Endodermal cell (in vitro differentiated cells): ENCODE data around the gene PARD3B. TPM values are rescaled to one million over a fixed set of nuclear protein-coding genes. Genes with fewer than 3 reads are reported as not detected.

Source experiments
- DNase-seq: peaks from one replicate; pipeline ENCODE4 v3.0.0-alpha.2; 2017
- H3K27ac ChIP-seq: 2 replicates; pipeline ENCODE4 v1.5.1; 2013; ENCODE audit warnings: mild to moderate bottlenecking, low read depth, low read length, moderate library complexity
- H3K27me3 ChIP-seq: 2 replicates; pipeline ENCODE4 v1.6.1; 2013; ENCODE audit warnings: mild to moderate bottlenecking, low read length, moderate library complexity; ENCODE audit not compliant: insufficient read depth, control insufficient read depth, poor library complexity, severe bottlenecking
- H3K36me3 ChIP-seq: 2 replicates; pipeline ENCODE4 v1.7.0; 2013; ENCODE audit warnings: mild to moderate bottlenecking, low read length, moderate library complexity; ENCODE audit not compliant: control insufficient read depth, insufficient read depth
- H3K4me1 ChIP-seq: one replicate; pipeline ENCODE4 v1.7.0; 2013; ENCODE audit warnings: low read length; ENCODE audit not compliant: control insufficient read depth, insufficient read depth
- H3K4me3 ChIP-seq: 2 replicates; pipeline ENCODE4 v1.5.1; 2013; ENCODE audit warnings: mild to moderate bottlenecking, low read length, moderate library complexity
- H3K9ac ChIP-seq: 2 replicates; pipeline ENCODE4 v1.6.1; 2013; ENCODE audit warnings: mild to moderate bottlenecking, low read length, moderate library complexity; ENCODE audit not compliant: poor library complexity, severe bottlenecking; ENCODE audit errors: extremely low read depth
- H3K9me3 ChIP-seq: 2 replicates; pipeline ENCODE4 v1.6.1; 2013; ENCODE audit warnings: mild to moderate bottlenecking, low read length, moderate library complexity; ENCODE audit not compliant: control insufficient read depth
- H3K27ac Mint-ChIP-seq: 2 replicates; pipeline ENCODE4 v1.8.0; 2020; ENCODE audit warnings: mixed read lengths
- H3K27me3 Mint-ChIP-seq: 2 replicates; pipeline ENCODE4 v1.8.0; 2021; ENCODE audit warnings: mild to moderate bottlenecking, mixed read lengths; ENCODE audit not compliant: insufficient read depth
- H3K36me3 Mint-ChIP-seq: 2 replicates; pipeline ENCODE4 v1.8.0; 2020; ENCODE audit warnings: low read depth, mixed read lengths
- H3K4me1 Mint-ChIP-seq: 2 replicates; pipeline ENCODE4 v1.8.0; 2020; ENCODE audit warnings: mixed read lengths
- H3K4me3 Mint-ChIP-seq: 2 replicates; pipeline ENCODE4 v1.8.0; 2020; ENCODE audit warnings: mild to moderate bottlenecking, moderate library complexity, mixed read lengths
- H3K9me3 Mint-ChIP-seq: 2 replicates; pipeline ENCODE4 v1.8.0; 2020; ENCODE audit warnings: mild to moderate bottlenecking, mixed read lengths
- CTCF ChIP-seq: fragments of 200-600 bp; sonication (generic); conservative IDR thresholded peaks from 2 replicates; pipeline ENCODE4 v1.5.0; 2021; ENCODE audit warnings: antibody characterized with exemption, mild to moderate bottlenecking
- WGBS, 2 experiments: methylation state at CpG; one replicate each; pipeline versions ENCODE4 v1.1.5 to v1.1.7; 2013; ENCODE audit warnings: missing lambda C conversion rate in 2 of 2, mixed read lengths in 1 of 2; ENCODE audit not compliant: insufficient coverage in 1 of 2, insufficient read length in 1 of 2; 5-methylcytosine and 5-hydroxymethylcytosine counted together
- total RNA-seq, 2 donors: library from RNA; stranded (reverse); fragmentation: NEBNext Ultra II Directional in 1 of 2; extraction: Animal tissue kit (Norgen Biotek cat#: 25700) in 1 of 2; gene quantifications; 2 replicates in 1 of 2; 3 replicates in 1 of 2; pipeline ENCODE4 v1.2.1, GENCODE V29; 2021

The PARD3B gene
- total RNA-seq, 2 donors from 2014 or later = 2.5 to 5.6 TPM

- DNase-seq = no peak
- Histone ChIP-seq H3K9me3 (no peaks in the 10 kb centered on the region), H3K4me1 (no peaks in the 10 kb centered on the region), H3K27ac (no peak overlapping the region), H3K36me3 (no peaks in the 10 kb centered on the region), H3K4me3 (no peak overlapping the region), H3K9ac (no peak overlapping the region), H3K27me3 (no peaks in the 10 kb centered on the region)
- Mint-ChIP-seq H3K36me3 (no peaks in the 10 kb centered on the region), H3K9me3 (no peaks in the 10 kb centered on the region), H3K27ac (peak overlapping the region; percentile 79), H3K4me1 (peaks cover 5% of the 10 kb centered on the region), H3K4me3 (no peak overlapping the region), H3K27me3 (no peaks in the 10 kb centered on the region)
- TF ChIP-seq CTCF = no peak
These were observed 652.3 kb downstream of the PARD3B start for GRCh38 chr2:205197468-205198139.

GRCh38 chr2:205198140-205198525 lies 652.9 kb downstream of the PARD3B start:
- H3K9me3 ChIP-seq = no peaks in the 10 kb centered on the region
- no peaks in the 10 kb centered on the region for H3K27me3 ChIP-seq
- Mint-ChIP-seq H3K4me3 (no peak overlapping the region), H3K27ac (peak overlapping the region; percentile 79), H3K4me1 (peaks cover 5% of the 10 kb centered on the region), H3K36me3 (no peaks in the 10 kb centered on the region), H3K9me3 (no peaks in the 10 kb centered on the region), H3K27me3 (no peaks in the 10 kb centered on the region)
- no peak for DNase-seq
- no peak for TF ChIP-seq CTCF
- H3K4me3 ChIP-seq = no peak overlapping the region
- H3K4me1 ChIP-seq = no peaks in the 10 kb centered on the region
- WGBS, 2 experiments = 67 to 74% methylated on average over 1 to 3 of the region's 3 CpGs
- H3K27ac ChIP-seq = no peak overlapping the region
- H3K36me3 ChIP-seq = no peaks in the 10 kb centered on the region
- H3K9ac ChIP-seq = no peak overlapping the region

- H3K9me3 ChIP-seq = no peaks in the 10 kb centered on the region
- Mint-ChIP-seq H3K9me3 (peaks cover 5% of the 10 kb centered on the region), H3K4me3 (no peak overlapping the region), H3K27me3 (no peaks in the 10 kb centered on the region), H3K4me1 (peaks cover 5% of the 10 kb centered on the region), H3K27ac (no peak overlapping the region), H3K36me3 (no peaks in the 10 kb centered on the region)
- no peak for TF ChIP-seq CTCF
- no peaks in the 10 kb centered on the region for H3K36me3 ChIP-seq
- H3K27me3 ChIP-seq = no peaks in the 10 kb centered on the region
- no peak overlapping the region for H3K27ac ChIP-seq
- WGBS, 2 experiments = 87 to 93% methylated on average over 3 to 4 of the region's 6 CpGs
- H3K9ac ChIP-seq = no peak overlapping the region
- no peak overlapping the region for H3K4me3 ChIP-seq
- no peak for DNase-seq
- H3K4me1 ChIP-seq = no peaks in the 10 kb centered on the region
These were observed 654.0 kb downstream of the PARD3B start for GRCh38 chr2:205199165-205199850.
